SK-N-SH (cell line): ENCODE measurements around the gene KIF13A. TPM values are rescaled to one million over a fixed set of nuclear protein-coding genes. Genes with fewer than 3 reads are reported as not detected.

Source experiments
- CTCF ChIA-PET: fragments of 300-600, 350-600 bp; formaldehyde crosslinking; extraction: SDS; loops from one replicate; lab custom pipeline; 2021; lab: Yijun Ruan, JAX
- POLR2A ChIA-PET: fragments of 350-600 bp; sonication (Branson Sonifier 250); formaldehyde crosslinking; extraction: SDS; loops from one replicate; lab custom pipeline; 2020; ENCODE audit warnings: antibody characterized with exemption, inconsistent platforms; lab: Yijun Ruan, JAX
- DNase-seq: peaks from one replicate; pipeline ENCODE4 v3.0.0; 2012
- H2AFZ ChIP-seq: fragments of 200-600 bp; sonication (generic); 2 replicates; pipeline ENCODE4 v1.8.1; 2016; ENCODE audit warnings: antibody characterized with exemption, mild to moderate bottlenecking, low read depth
- H3F3A ChIP-seq: fragments of 200-600 bp; sonication (generic); replicated peaks from 2 replicates; pipeline ENCODE3; 2016; ENCODE audit warnings: antibody characterized with exemption, mild to moderate bottlenecking; ENCODE audit not compliant: insufficient read depth
- H3K27ac ChIP-seq, 2 experiments: fragments of 200-500 bp in 1 of 2; fragments of 200-600 bp in 1 of 2; sonication (Bioruptor generic) in 1 of 2; sonication (generic), shearing (Covaris generic) in 1 of 2; 2 replicates each; pipeline versions ENCODE4 v1.5.1 to v1.6.1; 2014 to 2016; ENCODE audit warnings: low read depth in 2 of 2, inconsistent platforms in 1 of 2, low read length in 1 of 2, mild to moderate bottlenecking in 1 of 2, mixed read lengths in 1 of 2
- H3K27me3 ChIP-seq: fragments of 200-600 bp; sonication (generic), shearing (Covaris generic); 2 replicates; pipeline ENCODE4 v1.6.1; 2016; ENCODE audit warnings: mixed run types; ENCODE audit not compliant: insufficient read depth
- H3K36me3 ChIP-seq, 2 experiments: fragments of 200-500 bp in 1 of 2; fragments of 200-600 bp in 1 of 2; sonication (Bioruptor generic) in 1 of 2; sonication (generic) in 1 of 2; replicated peaks in 1 of 2; 2 replicates each; pipeline versions ENCODE3 to v1.5.1; 2014 to 2016; ENCODE audit warnings: low read length in 1 of 2, mild to moderate bottlenecking in 1 of 2; ENCODE audit not compliant: insufficient read depth in 2 of 2, control insufficient read depth in 1 of 2
- H3K4me1 ChIP-seq, 2 experiments: fragments of 200-500 bp in 1 of 2; fragments of 200-600 bp in 1 of 2; sonication (Bioruptor generic) in 1 of 2; sonication (generic), shearing (Covaris generic) in 1 of 2; 2 replicates each; pipeline versions ENCODE4 v1.5.1 to v1.6.1; 2014 to 2016; ENCODE audit warnings: low read depth in 1 of 2, low read length in 1 of 2, mixed run types in 1 of 2; ENCODE audit not compliant: insufficient read depth in 2 of 2, control insufficient read depth in 1 of 2
- H3K4me2 ChIP-seq: fragments of 200-600 bp; sonication (generic), shearing (Covaris generic); 2 replicates; pipeline ENCODE4 v1.6.1; 2017; ENCODE audit warnings: mixed run types
- H3K4me3 ChIP-seq, 2 experiments: fragments of 200-500 bp in 1 of 2; fragments of 200-600 bp in 1 of 2; sonication (Bioruptor generic) in 1 of 2; sonication (generic), shearing (Covaris generic) in 1 of 2; 2 replicates each; pipeline versions ENCODE4 v1.5.1 to v1.8.1; 2014 to 2016; ENCODE audit warnings: low read depth in 2 of 2, inconsistent platforms in 1 of 2, low read length in 1 of 2, mild to moderate bottlenecking in 1 of 2, mixed read lengths in 1 of 2, moderate library complexity in 1 of 2
- H3K79me2 ChIP-seq: fragments of 200-600 bp; sonication (generic); 2 replicates; pipeline ENCODE4 v1.8.1; 2017; ENCODE audit warnings: mild to moderate bottlenecking; ENCODE audit not compliant: insufficient read depth
- H3K9ac ChIP-seq: fragments of 200-600 bp; sonication (generic); 2 replicates; pipeline ENCODE4 v1.6.1; 2017; ENCODE audit warnings: mixed run types
- H3K9me2 ChIP-seq: fragments of 200-600 bp; sonication (generic); 2 replicates; pipeline ENCODE4 v1.6.1; 2017; ENCODE audit warnings: mixed run types
- H3K9me3 ChIP-seq: fragments of 200-600 bp; sonication (generic); 2 replicates; pipeline ENCODE4 v1.6.1; 2017; ENCODE audit warnings: mixed run types, mild to moderate bottlenecking, moderate library complexity
- H4K20me1 ChIP-seq: fragments of 200-600 bp; sonication (generic); 2 replicates; pipeline ENCODE4 v1.6.1; 2017; ENCODE audit warnings: mild to moderate bottlenecking, mixed run types; ENCODE audit not compliant: insufficient read depth
- ELF1 ChIP-seq: IDR thresholded peaks from 2 replicates; pipeline ENCODE4 v1.4.0; 2012
- EP300 ChIP-seq, 2 experiments: IDR thresholded peaks; 2 replicates each; pipeline versions ENCODE4 v1.4.0 to v1.6.1; 2012; ENCODE audit warnings: borderline replicate concordance in 1 of 2, low read depth in 1 of 2, low read length in 1 of 2
- FOSL2 ChIP-seq: IDR thresholded peaks from 2 replicates; pipeline ENCODE4 v1.4.0; 2012; ENCODE audit warnings: low read depth, mild to moderate bottlenecking, moderate library complexity, borderline replicate concordance
- FOXM1 ChIP-seq: IDR thresholded peaks from 2 replicates; pipeline ENCODE4 v1.4.0; 2012; ENCODE audit warnings: low read depth, mild to moderate bottlenecking
- JUND ChIP-seq: IDR thresholded peaks from 2 replicates; pipeline ENCODE4 v1.4.0; 2012
- NFIC ChIP-seq: IDR thresholded peaks from 2 replicates; pipeline ENCODE4 v1.4.0; 2012; ENCODE audit warnings: borderline replicate concordance
- NRF1 ChIP-seq: IDR thresholded peaks from 2 replicates; pipeline ENCODE4 v1.6.1; 2012; ENCODE audit warnings: low read depth, mild to moderate bottlenecking, low read length
- PBX3 ChIP-seq: IDR thresholded peaks from 2 replicates; pipeline ENCODE4; 2012
- POLR2AphosphoS5 ChIP-seq: IDR thresholded peaks from 2 replicates; pipeline ENCODE4 v1.6.1; 2012; ENCODE audit warnings: low read depth, low read length
- RAD21 ChIP-seq: IDR thresholded peaks from 2 replicates; pipeline ENCODE4 v1.6.1; 2012; ENCODE audit warnings: mild to moderate bottlenecking, low read length
- REST ChIP-seq: IDR thresholded peaks from 2 replicates; pipeline ENCODE4 v1.6.1; 2012; ENCODE audit warnings: mild to moderate bottlenecking, low read depth, low read length, moderate library complexity
- RFX5 ChIP-seq: IDR thresholded peaks from 2 replicates; pipeline ENCODE4 v1.6.1; 2012; ENCODE audit warnings: mild to moderate bottlenecking, improper control_type of control experiment, low read length
- RXRA ChIP-seq: IDR thresholded peaks from 2 replicates; pipeline ENCODE4 v1.4.0; 2012; ENCODE audit warnings: low read depth, mild to moderate bottlenecking, borderline replicate concordance
- SMC3 ChIP-seq: IDR thresholded peaks from 2 replicates; pipeline ENCODE4 v1.6.1; 2012; ENCODE audit warnings: low read depth, low read length, improper control_type of control experiment
- TAF1 ChIP-seq: IDR thresholded peaks from 2 replicates; pipeline ENCODE4 v1.6.1; 2012; ENCODE audit warnings: low read depth, mild to moderate bottlenecking, low read length, moderate library complexity, borderline replicate concordance
- TCF12 ChIP-seq: IDR thresholded peaks from 2 replicates; pipeline ENCODE4 v1.4.0; 2012
- TEAD4 ChIP-seq: IDR thresholded peaks from 2 replicates; pipeline ENCODE4 v1.4.0; 2012; ENCODE audit warnings: mild to moderate bottlenecking, borderline replicate concordance; ENCODE audit not compliant: insufficient read depth
- YY1 ChIP-seq: IDR thresholded peaks from 2 replicates; pipeline ENCODE4 v1.4.0; 2012; ENCODE audit warnings: low read depth, mild to moderate bottlenecking
- WGBS: methylation state at CpG from one replicate; pipeline ENCODE4 v1.1.6; 2017; ENCODE audit warnings: low lambda C conversion rate; 5-methylcytosine and 5-hydroxymethylcytosine counted together
- polyA plus RNA-seq, 3 experiments: library from polyadenylated mRNA; depleted of rRNA; stranded (reverse); fragments of >200 nt; gene quantifications; 2 replicates each; pipeline ENCODE4 v1.2.3, GENCODE V29; 2012
- TF ChIP-seq, protein P1 (sequence below): IDR thresholded peaks from 2 replicates; pipeline ENCODE4 v1.4.0; 2012; ENCODE audit warnings: low read depth, borderline replicate concordance
- TF ChIP-seq, protein P2 (sequence below): IDR thresholded peaks from 2 replicates; pipeline ENCODE4 v1.4.0; 2012; ENCODE audit warnings: low read depth

The KIF13A gene
- polyA plus RNA-seq, 1 of the 3 experiments (the other 2 are of a cell fraction), result 18.2 TPM

DNA sequence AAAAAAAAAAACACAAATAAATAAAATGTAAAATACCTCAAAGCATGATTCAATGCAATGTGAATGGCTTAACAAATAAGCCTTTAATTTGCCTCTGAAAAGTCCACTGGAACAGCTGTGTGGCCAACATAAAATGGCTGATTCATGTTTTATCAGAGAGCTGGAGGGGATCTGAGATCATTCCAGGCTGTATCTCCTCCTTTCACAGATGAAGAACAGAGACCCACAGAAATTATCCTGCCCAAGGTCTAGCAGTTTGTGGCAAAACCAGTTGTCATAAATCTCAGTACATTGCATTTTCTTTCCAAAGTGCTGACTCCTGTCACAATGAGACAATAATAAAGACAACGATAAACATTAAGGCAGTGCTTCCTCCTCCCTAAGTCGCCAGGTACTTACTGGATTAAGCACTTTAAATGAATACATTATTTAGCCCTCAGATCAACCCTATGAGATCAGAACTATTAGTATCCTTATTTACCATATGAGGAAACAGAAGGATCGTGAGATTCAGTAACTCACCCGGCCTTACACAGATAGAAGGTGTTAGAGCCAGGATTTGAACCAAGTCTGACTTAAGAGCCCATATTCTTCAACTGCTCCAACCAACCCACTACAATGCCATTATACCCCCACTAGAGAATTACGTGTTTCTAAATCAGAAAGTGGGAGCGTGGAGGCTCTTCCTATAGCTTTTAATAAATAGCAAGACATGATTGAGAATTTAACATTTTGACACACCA lies 118.3 kb downstream of the KIF13A start:
- no peaks in the 10 kb centered on the region for H4K20me1 ChIP-seq
- no peaks in the 10 kb centered on the region for H3K9me2 ChIP-seq
- no peak overlapping the region for H2AFZ ChIP-seq
- peaks cover 41% of the 10 kb centered on the region for H3F3A ChIP-seq
- H3K27ac ChIP-seq, result peak overlapping the region; percentile 51 to 96
- no peak overlapping the region for H3K9ac ChIP-seq
- no peaks in the 10 kb centered on the region for H3K79me2 ChIP-seq
- DNase-seq, result peak; percentile 22
- H3K27me3 ChIP-seq, result no peaks in the 10 kb centered on the region
- peaks cover 20 to 53% of the 10 kb centered on the region in 2 experiments for H3K4me1 ChIP-seq
- TF ChIP-seq FOXM1 (no peak), RXRA (no peak), RFX5 (no peak), TAF1 (no peak), EP300 (IDR thresholded peaks at IDR 0.05; ENCODE audit: borderline replicate concordance in 1 of 2, low read depth in 1 of 2, low read length in 1 of 2) (peak in 1 of 2 experiments; percentile 9; a peak in 1 of 4 replicates), NRF1 (no peak), TCF12 (peak; percentile 77), POLR2AphosphoS5 (0 out of 2 replicates have a peak, but pooled peaks have one; percentile 16), SMC3 (no peak), RAD21 (no peak), YY1 (peak; percentile 60; the same call in 1 of the 2 replicates), PBX3 (peak; percentile 61), JUND (peak; percentile 31; the same call in 1 of the 2 replicates), ELF1 (no peak), NFIC (no peak), FOSL2 (peak; percentile 22; the same call in 1 of the 2 replicates)
- TF ChIP-seq, protein P1, sequence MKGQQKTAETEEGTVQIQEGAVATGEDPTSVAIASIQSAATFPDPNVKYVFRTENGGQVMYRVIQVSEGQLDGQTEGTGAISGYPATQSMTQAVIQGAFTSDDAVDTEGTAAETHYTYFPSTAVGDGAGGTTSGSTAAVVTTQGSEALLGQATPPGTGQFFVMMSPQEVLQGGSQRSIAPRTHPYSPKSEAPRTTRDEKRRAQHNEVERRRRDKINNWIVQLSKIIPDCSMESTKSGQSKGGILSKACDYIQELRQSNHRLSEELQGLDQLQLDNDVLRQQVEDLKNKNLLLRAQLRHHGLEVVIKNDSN, result no peak
- ChIA-PET POLR2A (no interaction called here), CTCF (interaction anchor here (1.4 kb wide), 1 partner anchor 118 kb away, joined by 3 read pairs; the partner anchor contains the start of gene KIF13A)
- H3K4me2 ChIP-seq, result 0 out of 2 replicates have a peak overlapping the region, but pooled peaks have one; percentile 0
- peaks cover 0 to 11% of the 10 kb centered on the region in 2 experiments for H3K36me3 ChIP-seq
- WGBS, result 78% methylated on average over 6 of the region's 6 CpGs
- no peak overlapping the region for H3K4me3 ChIP-seq
- H3K9me3 ChIP-seq, result no peaks in the 10 kb centered on the region

- Histone ChIP-seq H3K9ac (peak overlapping the region; percentile 46; the same call in 1 of the 2 replicates), H3K27ac (peak overlapping the region; percentile 85 to 96)
- POLR2A ChIA-PET, result interaction anchor here (0.6 kb wide), 1 partner anchor 288 kb away, joined by 3 read pairs; no protein-coding TSS in a partner anchor
- 0 out of 2 replicates have a peak, but pooled peaks have one; percentile 15 for TF ChIP-seq FOXM1
- no peak for TF ChIP-seq ELF1
- TF ChIP-seq RXRA, result peak; percentile 87
- TF ChIP-seq, protein P2, sequence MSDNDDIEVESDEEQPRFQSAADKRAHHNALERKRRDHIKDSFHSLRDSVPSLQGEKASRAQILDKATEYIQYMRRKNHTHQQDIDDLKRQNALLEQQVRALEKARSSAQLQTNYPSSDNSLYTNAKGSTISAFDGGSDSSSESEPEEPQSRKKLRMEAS, result peak; percentile 93
- TF ChIP-seq REST, result no peak
- peak; percentile 81 for TF ChIP-seq TEAD4
Observed at GRCh38 chr6:17867880-17868279, 119.6 kb downstream of the KIF13A start.

More at GRCh38 chr6:17867880-17868279, 119.6 kb downstream of the KIF13A start:
- no peaks in the 10 kb centered on the region for H3K9me2 ChIP-seq
- peaks cover 53% of the 10 kb centered on the region for H3F3A ChIP-seq
- CTCF ChIA-PET, result interaction anchor here (1.4 kb wide), 2 partner anchors 16 to 119 kb away, joined by 3 read pairs; partner anchors contain the start of gene KIF13A
- 22% methylated on average over 1 of the region's 1 CpG for WGBS
- H4K20me1 ChIP-seq, result no peaks in the 10 kb centered on the region
- H3K27me3 ChIP-seq, result no peaks in the 10 kb centered on the region
- DNase-seq, result peak; percentile 21
- peaks cover 9% of the 10 kb centered on the region for H3K79me2 ChIP-seq
- no peak overlapping the region for H2AFZ ChIP-seq
- peaks cover 0 to 3% of the 10 kb centered on the region in 2 experiments for H3K36me3 ChIP-seq
- H3K4me2 ChIP-seq, result peak overlapping the region; percentile 31; the same call in 1 of the 2 replicates
- no peaks in the 10 kb centered on the region for H3K9me3 ChIP-seq
- H3K4me3 ChIP-seq, result no peak overlapping the region
- H3K4me1 ChIP-seq, result peaks cover 25 to 62% of the 10 kb centered on the region in 2 experiments
